ENCODE results near the gene C6orf58. TPM values are rescaled to one million over a fixed set of nuclear protein-coding genes. Genes with fewer than 3 reads are reported as not detected.
A peak's percentile ranks its signal among the peaks of the same experiment; 100 is the strongest.
"Not testable (repeated sequence)": the region's sequence is repeated elsewhere in the genome, so short reads cannot be mapped to it uniquely, and the experiment has no call there.

Gene C6orf58
- total and polyA plus RNA-seq, 4 experiments from 2014 or later = 0.31 TPM; not detected in 3

DNA sequence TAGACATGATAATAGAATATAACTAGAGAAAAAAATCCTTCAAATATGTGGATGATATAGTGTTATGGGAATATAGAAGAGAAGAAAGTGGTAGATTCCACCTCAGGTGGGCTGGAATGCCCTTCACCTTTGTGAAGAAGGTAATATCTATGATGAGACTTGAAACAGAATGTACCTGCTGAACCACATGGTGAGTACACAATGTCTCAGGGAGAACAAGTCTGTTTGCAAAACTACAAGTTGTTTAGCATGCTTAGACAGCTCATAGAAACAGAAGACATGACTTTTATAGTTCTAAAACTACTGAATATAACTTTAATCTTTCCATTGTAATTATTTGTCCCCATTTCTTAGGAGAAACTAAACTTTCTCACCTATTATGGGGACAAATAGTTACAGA is 12.2 kb downstream of the C6orf58 start:
- H3K36me3 Mint-ChIP-seq = no peaks in the 10 kb centered on the region

DNA sequence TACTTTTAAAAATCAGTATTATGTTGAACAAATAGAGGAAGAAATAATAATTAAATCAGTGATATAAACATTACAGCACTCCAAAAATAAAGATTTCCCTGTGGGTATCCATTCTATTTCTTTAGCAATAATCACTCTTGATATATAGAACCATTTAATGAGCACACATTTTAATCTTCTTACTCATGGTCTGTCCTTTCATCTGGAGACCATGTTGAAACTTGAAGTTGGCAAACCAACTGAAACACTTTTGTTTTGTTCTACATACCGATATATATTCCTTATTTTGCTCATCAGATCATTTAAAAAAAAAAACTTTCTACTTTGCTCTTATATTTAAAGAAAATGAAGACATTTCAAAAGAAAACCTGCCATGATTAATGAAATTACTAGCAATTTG is 13.4 kb downstream of the C6orf58 start:
- Histone ChIP-seq H3K4me3 (ENCODE audit: low read length in 2 of 2) (no peak overlapping the region), H3K9me3 (ENCODE audit: control insufficient read depth in 1 of 2, low read length in 2 of 2) (no peaks in the 10 kb centered on the region), H3K4me1 (ENCODE audit: insufficient read depth, low read length) (no peaks in the 10 kb centered on the region), H3K27ac (ENCODE audit: low read depth, low read length) (no peak overlapping the region), H3K36me3 (ENCODE audit: insufficient read depth, low read length) (no peaks in the 10 kb centered on the region), H3K27me3 (ENCODE audit: insufficient read depth, low read length) (no peaks in the 10 kb centered on the region)
- peaks cover 1 to 2% of the 10 kb centered on the region in 2 donors for H3K27me3 Mint-ChIP-seq
- peaks cover 0 to 2% (median 0%) of the 10 kb centered on the region in 8 donors for H3K9me3 Mint-ChIP-seq
- ChIA-PET POLR2A (ENCODE audit: partially characterized antibody) (no interaction called here), CTCF (ENCODE audit: partially characterized antibody) (no interaction called here)
- no peaks in the 10 kb centered on the region for H3K4me1 Mint-ChIP-seq
- intact Hi-C loops (cut with micrococcal nuclease) = no loop called here
- no peak overlapping the region for H3K27ac Mint-ChIP-seq
- no peak overlapping the region for H3K4me3 Mint-ChIP-seq
- no peaks in the 10 kb centered on the region for H3K36me3 Mint-ChIP-seq
- no peak for DNase-seq

More for the DNA sequence above, 12.2 kb downstream of the C6orf58 start:
- H3K9me3 ChIP-seq (ENCODE audit: control insufficient read depth in 1 of 2, low read length in 2 of 2) = no peaks in the 10 kb centered on the region
- intact Hi-C loops (cut with micrococcal nuclease) = no loop called here
- no peaks in the 10 kb centered on the region for H3K36me3 ChIP-seq (ENCODE audit: insufficient read depth, low read length)
- no peak for DNase-seq
- H3K4me1 ChIP-seq (ENCODE audit: insufficient read depth, low read length) = no peaks in the 10 kb centered on the region
- ChIA-PET CTCF (ENCODE audit: partially characterized antibody) (no interaction called here), POLR2A (ENCODE audit: partially characterized antibody) (no interaction called here)
- peaks cover 1 to 2% of the 10 kb centered on the region in 2 donors for H3K27me3 Mint-ChIP-seq
- H3K4me1 Mint-ChIP-seq = no peaks in the 10 kb centered on the region
- no peak overlapping the region for H3K27ac Mint-ChIP-seq
- H3K4me3 Mint-ChIP-seq = no peak overlapping the region
- H3K9me3 Mint-ChIP-seq = peaks cover 0 to 2% (median 0%) of the 10 kb centered on the region in 8 donors
- H3K27ac ChIP-seq (ENCODE audit: low read depth, low read length) = no peak overlapping the region
- H3K27me3 ChIP-seq (ENCODE audit: insufficient read depth, low read length) = no peaks in the 10 kb centered on the region
- H3K4me3 ChIP-seq (ENCODE audit: low read length in 2 of 2) = no peak overlapping the region

- peaks cover 1 to 2% of the 10 kb centered on the region in 2 donors for H3K27me3 Mint-ChIP-seq
- POLR2A ChIA-PET (ENCODE audit: partially characterized antibody) = no interaction called here
Measured at GRCh38 chr6:127592964-127593363, 16.0 kb downstream of the C6orf58 start.

GRCh38 chr6:127593456-127593855 is 16.5 kb downstream of the C6orf58 start:
- H3K4me3 Mint-ChIP-seq; CTCF ChIA-PET (ENCODE audit: partially characterized antibody); H3K27ac ChIP-seq (ENCODE audit: low read depth, low read length); H3K4me1 Mint-ChIP-seq; H3K9me3 Mint-ChIP-seq; H3K4me1 ChIP-seq (ENCODE audit: insufficient read depth, low read length); H3K36me3 Mint-ChIP-seq; H3K9me3 ChIP-seq (ENCODE audit: control insufficient read depth in 1 of 2, low read length in 2 of 2); POLR2A ChIA-PET (ENCODE audit: partially characterized antibody); DNase-seq; intact Hi-C loops (cut with micrococcal nuclease); H3K27ac Mint-ChIP-seq; H3K36me3 ChIP-seq (ENCODE audit: insufficient read depth, low read length); H3K27me3 Mint-ChIP-seq; H3K4me3 ChIP-seq (ENCODE audit: low read length in 2 of 2); H3K27me3 ChIP-seq (ENCODE audit: insufficient read depth, low read length): not testable (repeated sequence)

More at GRCh38 chr6:127592964-127593363, 16.0 kb downstream of the C6orf58 start:
- CTCF ChIA-PET (ENCODE audit: partially characterized antibody) = no interaction called here
- Mint-ChIP-seq H3K4me1 (no peaks in the 10 kb centered on the region), H3K9me3 (peaks cover 0 to 2% (median 0%) of the 10 kb centered on the region in 8 donors), H3K36me3 (no peaks in the 10 kb centered on the region), H3K4me3 (no peak overlapping the region), H3K27ac (no peak overlapping the region)
- H3K36me3 ChIP-seq (ENCODE audit: insufficient read depth, low read length) = no peaks in the 10 kb centered on the region
- H3K9me3 ChIP-seq (ENCODE audit: control insufficient read depth in 1 of 2, low read length in 2 of 2) = no peaks in the 10 kb centered on the region
- H3K4me1 ChIP-seq (ENCODE audit: insufficient read depth, low read length) = no peaks in the 10 kb centered on the region
- intact Hi-C loops (cut with micrococcal nuclease) = no loop called here
- H3K27me3 ChIP-seq (ENCODE audit: insufficient read depth, low read length) = no peaks in the 10 kb centered on the region
- no peak for DNase-seq
- no peak overlapping the region for H3K4me3 ChIP-seq (ENCODE audit: low read length in 2 of 2)
- no peak overlapping the region for H3K27ac ChIP-seq (ENCODE audit: low read depth, low read length)

DNA sequence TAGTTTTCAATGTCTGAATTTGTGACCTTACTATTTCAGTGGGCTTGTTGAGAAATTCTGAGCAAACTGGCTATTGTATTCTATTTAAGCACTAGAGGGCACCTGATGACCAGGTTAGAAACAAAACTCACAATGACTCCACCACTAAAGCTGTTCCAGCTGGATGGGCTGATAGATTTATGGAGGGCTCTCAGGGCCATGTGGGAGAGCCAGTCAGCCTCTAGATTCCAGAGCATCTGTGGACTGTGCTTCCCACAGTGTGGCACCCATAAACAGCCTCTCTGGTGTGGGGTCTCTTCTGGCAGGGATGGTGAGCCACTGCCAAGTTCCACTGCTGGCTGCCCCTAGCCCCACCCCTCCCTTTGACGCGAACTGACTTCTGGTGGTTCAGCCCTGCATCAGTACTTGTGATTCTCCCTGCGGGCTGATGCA is 29.2 kb downstream of the C6orf58 start:
- H3K4me1 ChIP-seq (ENCODE audit: insufficient read depth, low read length) = no peaks in the 10 kb centered on the region
- no peak overlapping the region for H3K27ac Mint-ChIP-seq
- H3K4me1 Mint-ChIP-seq = no peaks in the 10 kb centered on the region
- POLR2A ChIA-PET (ENCODE audit: partially characterized antibody) = no interaction called here
- H3K4me3 Mint-ChIP-seq = no peak overlapping the region
- CTCF ChIA-PET (ENCODE audit: partially characterized antibody) = no interaction called here
- no peaks in the 10 kb centered on the region for H3K36me3 ChIP-seq (ENCODE audit: insufficient read depth, low read length)
- H3K4me3 ChIP-seq (ENCODE audit: low read length in 2 of 2) = no peak overlapping the region
- peaks cover 1 to 2% of the 10 kb centered on the region in 2 donors for H3K27me3 Mint-ChIP-seq
- H3K9me3 ChIP-seq (ENCODE audit: control insufficient read depth in 1 of 2, low read length in 2 of 2) = no peaks in the 10 kb centered on the region
- no peak overlapping the region for H3K27ac ChIP-seq (ENCODE audit: low read depth, low read length)
- H3K27me3 ChIP-seq (ENCODE audit: insufficient read depth, low read length) = no peaks in the 10 kb centered on the region
- H3K9me3 Mint-ChIP-seq = peaks cover 0 to 6% (median 2%) of the 10 kb centered on the region in 8 donors
- no peaks in the 10 kb centered on the region for H3K36me3 Mint-ChIP-seq
- DNase-seq = peak in 2 of 5 donors; percentile 3 to 6
- intact Hi-C loops (cut with micrococcal nuclease) = loop anchor here (1.0 to 5.0 kb wide), 2 partner anchors 722 to 1121 kb away; no protein-coding TSS in a partner anchor

- no peaks in the 10 kb centered on the region for H3K36me3 Mint-ChIP-seq
- H3K36me3 ChIP-seq (ENCODE audit: insufficient read depth, low read length) = no peaks in the 10 kb centered on the region
- no peaks in the 10 kb centered on the region for H3K9me3 ChIP-seq (ENCODE audit: control insufficient read depth in 1 of 2, low read length in 2 of 2)
- no peak overlapping the region for H3K4me3 Mint-ChIP-seq
- ChIA-PET CTCF (ENCODE audit: partially characterized antibody) (no interaction called here), POLR2A (ENCODE audit: partially characterized antibody) (no interaction called here)
- H3K4me1 ChIP-seq (ENCODE audit: insufficient read depth, low read length) = no peaks in the 10 kb centered on the region
- no peaks in the 10 kb centered on the region for H3K9me3 Mint-ChIP-seq
- H3K27me3 Mint-ChIP-seq = peaks cover 1 to 4% of the 10 kb centered on the region in 2 donors
- no peak overlapping the region for H3K27ac ChIP-seq (ENCODE audit: low read depth, low read length)
- no peaks in the 10 kb centered on the region for H3K27me3 ChIP-seq (ENCODE audit: insufficient read depth, low read length)
- intact Hi-C loops (cut with micrococcal nuclease) = loop anchor here (5.0 kb wide), 1 partner anchor 1119 kb away; no protein-coding TSS in a partner anchor
- DNase-seq = no peak
- H3K4me3 ChIP-seq (ENCODE audit: low read length in 2 of 2) = no peak overlapping the region
- no peak overlapping the region for H3K27ac Mint-ChIP-seq
- H3K4me1 Mint-ChIP-seq = no peaks in the 10 kb centered on the region
Measured at GRCh38 chr6:127608554-127609270, 31.7 kb downstream of the C6orf58 start.

GRCh38 chr6:127618729-127619128 is 41.8 kb downstream of the C6orf58 start:
- ChIA-PET CTCF (ENCODE audit: partially characterized antibody) (no interaction called here), POLR2A (ENCODE audit: partially characterized antibody) (no interaction called here)
- H3K4me1 ChIP-seq (ENCODE audit: insufficient read depth, low read length) = no peaks in the 10 kb centered on the region
- Mint-ChIP-seq H3K4me1 (no peaks in the 10 kb centered on the region), H3K36me3 (no peaks in the 10 kb centered on the region), H3K27me3 (peaks cover 0 to 1% of the 10 kb centered on the region in 2 donors), H3K27ac (no peak overlapping the region), H3K4me3 (no peak overlapping the region), H3K9me3 (peaks cover 0 to 7% (median 2%) of the 10 kb centered on the region in 8 donors)
- H3K36me3 ChIP-seq (ENCODE audit: insufficient read depth, low read length) = no peaks in the 10 kb centered on the region
- no peak overlapping the region for H3K27ac ChIP-seq (ENCODE audit: low read depth, low read length)
- no peaks in the 10 kb centered on the region for H3K27me3 ChIP-seq (ENCODE audit: insufficient read depth, low read length)
- DNase-seq = no peak
- no peak overlapping the region for H3K4me3 ChIP-seq (ENCODE audit: low read length in 2 of 2)
- H3K9me3 ChIP-seq (ENCODE audit: control insufficient read depth in 1 of 2, low read length in 2 of 2) = no peaks in the 10 kb centered on the region
- intact Hi-C loops (cut with micrococcal nuclease) = no loop called here

Measured in CD4-positive, alpha-beta memory T cell (primary cell).